Measurements from ENCODE around the gene NSL1.
"Not testable (repeated sequence)": the region's sequence is repeated elsewhere in the genome, so short reads cannot be mapped to it uniquely, and the experiment has no call there.

The NSL1 gene

GRCh38 chr1:212791676-212792395 lies at the start of gene NSL1, which contains the start of gene TATDN3:
NSL1 (minus strand) TSS chr1:212791777; CDS start chr1:212791763, 14 bp downstream.
TATDN3 (plus strand) TSS chr1:212791894; CDS start chr1:212791922, 28 bp downstream.
- peak; percentile 69 to 76 for DNase-seq

GRCh38 chr1:212838145-212838544 lies 46.6 kb upstream of the NSL1 start:
- DNase-seq = no peak

GRCh38 chr1:212833211-212834207 lies 41.9 kb upstream of the NSL1 start:
- DNase-seq = not testable (repeated sequence)

- DNase-seq = no peak
Measured at GRCh38 chr1:212828395-212828794, 36.8 kb upstream of the NSL1 start.

- DNase-seq = no peak
Measured at GRCh38 chr1:212827831-212828278, 36.3 kb upstream of the NSL1 start.

GRCh38 chr1:212827171-212827776 lies 35.7 kb upstream of the NSL1 start:
- DNase-seq = no peak

- no peak for DNase-seq
Measured at GRCh38 chr1:212825798-212826452, 34.3 kb upstream of the NSL1 start.

GRCh38 chr1:212824201-212824600 lies 32.6 kb upstream of the NSL1 start:
- DNase-seq = no peak

- DNase-seq = no peak
Measured at GRCh38 chr1:212822956-212823355, 31.4 kb upstream of the NSL1 start.

- no peak for DNase-seq
Measured at GRCh38 chr1:212820969-212821368, 29.4 kb upstream of the NSL1 start.

- DNase-seq = peak; percentile 57 to 59
Measured at GRCh38 chr1:212819726-212820125, 28.1 kb upstream of the NSL1 start.

GRCh38 chr1:212816567-212817278 lies 25.1 kb upstream of the NSL1 start:
- no peak for DNase-seq

GRCh38 chr1:212814537-212815334 lies 23.2 kb upstream of the NSL1 start:
- peak; percentile 14 to 29 for DNase-seq

GRCh38 chr1:212805767-212806166 lies 14.2 kb upstream of the NSL1 start:
- no peak for DNase-seq

GRCh38 chr1:212797681-212798080 lies 6.1 kb upstream of the NSL1 start:
- DNase-seq = no peak

GRCh38 chr1:212794561-212795014 lies 3.0 kb upstream of the NSL1 start:
- DNase-seq = peak; percentile 93 to 94

- DNase-seq = no peak
Measured at GRCh38 chr1:212792396-212792908, 875 bp upstream of the NSL1 start.

- peak; percentile 68 to 73 for DNase-seq
Measured at GRCh38 chr1:212791261-212791675, 309 bp downstream of the NSL1 start.

GRCh38 chr1:212785871-212786270 lies 5.7 kb downstream of the NSL1 start:
- no peak for DNase-seq

- DNase-seq = no peak
Measured at GRCh38 chr1:212783976-212784375, 7.6 kb downstream of the NSL1 start.

All from AML-193 (cell line).